Mesothelial cell of epicardium (in vitro differentiated cells): ENCODE results near the gene TMEM87B. TPM values are rescaled to one million over a fixed set of nuclear protein-coding genes. Genes with fewer than 3 reads are reported as not detected.

Experiments used
- DNase-seq, 2 experiments: peaks; one replicate each; pipeline ENCODE4 v3.0.0; 2021; ENCODE audit warnings: low spot score in 2 of 2; ENCODE audit not compliant: unreplicated experiment in 2 of 2
- H3K27ac Mint-ChIP-seq: 2 replicates; pipeline ENCODE4 v1.8.0; 2021; ENCODE audit warnings: mixed read lengths
- H3K27me3 Mint-ChIP-seq: 2 replicates; pipeline ENCODE4 v1.8.0; 2021; ENCODE audit warnings: low read depth, mixed read lengths
- H3K36me3 Mint-ChIP-seq: 2 replicates; pipeline ENCODE4 v1.8.0; 2021; ENCODE audit warnings: mixed read lengths
- H3K4me1 Mint-ChIP-seq: 2 replicates; pipeline ENCODE4 v1.8.0; 2021; ENCODE audit warnings: mixed read lengths
- H3K4me3 Mint-ChIP-seq: 2 replicates; pipeline ENCODE4 v1.8.0; 2021; ENCODE audit warnings: mild to moderate bottlenecking, moderate library complexity, mixed read lengths
- H3K9me3 Mint-ChIP-seq: 2 replicates; pipeline ENCODE4 v1.8.0; 2021; ENCODE audit warnings: mixed read lengths
- total RNA-seq: library from RNA; stranded (reverse); gene quantifications from 3 replicates; pipeline ENCODE4 v1.2.1, GENCODE V29; 2021
- TF ChIP-seq, protein P1 (sequence below): fragments of 200-600 bp; sonication (generic); IDR thresholded peaks from one replicate; pipeline ENCODE4 v1.5.0; 2021; ENCODE audit warnings: antibody characterized with exemption; ENCODE audit not compliant: unreplicated experiment

The TMEM87B gene
- 19.4 to 22.8 TPM (median 20.0 TPM) in 3 replicates for total RNA-seq

DNA sequence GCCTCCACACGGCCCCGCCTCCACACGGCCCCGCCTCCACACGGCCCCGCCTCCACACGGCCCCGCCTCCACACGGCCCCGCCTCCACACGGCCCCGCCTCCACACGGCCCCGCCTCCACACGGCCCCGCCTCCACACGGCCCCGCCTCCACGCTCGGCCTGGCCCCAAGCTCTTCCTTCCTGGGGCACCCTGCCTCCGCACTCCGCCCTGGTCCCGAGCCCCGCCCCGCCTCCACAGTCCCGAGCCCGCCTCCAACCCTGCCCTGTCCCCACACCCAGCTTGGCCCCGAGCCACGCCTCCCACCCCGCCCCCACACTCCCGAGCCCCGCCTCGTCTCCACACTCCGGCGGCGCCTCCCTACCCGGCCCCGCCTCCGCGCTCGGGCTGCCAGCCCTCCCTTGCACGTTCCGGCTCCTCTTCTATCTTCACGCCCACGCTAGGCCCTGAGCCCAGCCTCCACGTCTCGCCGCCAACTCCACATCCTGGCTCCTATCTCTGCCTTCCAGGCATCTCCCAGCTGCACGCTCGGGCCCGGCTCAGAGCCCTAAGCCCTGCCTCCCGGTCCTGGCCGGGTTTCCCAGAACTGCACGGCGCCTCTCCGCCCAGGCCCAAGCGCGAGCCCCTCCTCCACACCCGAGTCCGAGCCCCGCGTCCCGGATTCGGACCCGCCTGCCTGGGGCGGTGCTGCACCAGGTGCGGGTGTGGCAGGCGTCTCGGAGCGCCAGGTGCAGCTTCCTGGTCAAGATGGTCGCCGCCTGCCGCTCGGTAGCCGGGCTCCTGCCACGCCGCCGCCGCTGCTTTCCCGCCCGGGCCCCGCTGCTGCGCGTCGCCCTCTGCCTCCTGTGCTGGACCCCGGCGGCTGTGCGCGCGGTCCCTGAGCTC lies at the start of gene TMEM87B:
Gene TMEM87B (plus strand): TSS at position 423 of the 883 bp plus-strand sequence. CDS start 323 bp downstream, at position 746.
- peak; percentile 98 to 99 for DNase-seq
- Mint-ChIP-seq H3K36me3 (peaks cover 14% of the 10 kb centered on the region), H3K4me3 (peak within 1 kb of the TSS; percentile 97), H3K4me1 (peaks cover 38% of the 10 kb centered on the region), H3K27me3 (no peaks in the 10 kb centered on the region), H3K9me3 (no peaks in the 10 kb centered on the region), H3K27ac (peak within 1 kb of the TSS; percentile 99)
- TF ChIP-seq, protein P1, sequence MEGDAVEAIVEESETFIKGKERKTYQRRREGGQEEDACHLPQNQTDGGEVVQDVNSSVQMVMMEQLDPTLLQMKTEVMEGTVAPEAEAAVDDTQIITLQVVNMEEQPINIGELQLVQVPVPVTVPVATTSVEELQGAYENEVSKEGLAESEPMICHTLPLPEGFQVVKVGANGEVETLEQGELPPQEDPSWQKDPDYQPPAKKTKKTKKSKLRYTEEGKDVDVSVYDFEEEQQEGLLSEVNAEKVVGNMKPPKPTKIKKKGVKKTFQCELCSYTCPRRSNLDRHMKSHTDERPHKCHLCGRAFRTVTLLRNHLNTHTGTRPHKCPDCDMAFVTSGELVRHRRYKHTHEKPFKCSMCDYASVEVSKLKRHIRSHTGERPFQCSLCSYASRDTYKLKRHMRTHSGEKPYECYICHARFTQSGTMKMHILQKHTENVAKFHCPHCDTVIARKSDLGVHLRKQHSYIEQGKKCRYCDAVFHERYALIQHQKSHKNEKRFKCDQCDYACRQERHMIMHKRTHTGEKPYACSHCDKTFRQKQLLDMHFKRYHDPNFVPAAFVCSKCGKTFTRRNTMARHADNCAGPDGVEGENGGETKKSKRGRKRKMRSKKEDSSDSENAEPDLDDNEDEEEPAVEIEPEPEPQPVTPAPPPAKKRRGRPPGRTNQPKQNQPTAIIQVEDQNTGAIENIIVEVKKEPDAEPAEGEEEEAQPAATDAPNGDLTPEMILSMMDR, result no peak

- TF ChIP-seq, protein P1, result no peak
- Mint-ChIP-seq H3K4me3 (no peak overlapping the region), H3K36me3 (peaks cover 35% of the 10 kb centered on the region), H3K27me3 (no peaks in the 10 kb centered on the region), H3K27ac (no peak overlapping the region), H3K4me1 (peaks cover 8% of the 10 kb centered on the region), H3K9me3 (no peaks in the 10 kb centered on the region)
- no peak for DNase-seq
Measured at GRCh38 chr2:112005406-112006075, 49.5 kb upstream of the TMEM87B start.

DNA sequence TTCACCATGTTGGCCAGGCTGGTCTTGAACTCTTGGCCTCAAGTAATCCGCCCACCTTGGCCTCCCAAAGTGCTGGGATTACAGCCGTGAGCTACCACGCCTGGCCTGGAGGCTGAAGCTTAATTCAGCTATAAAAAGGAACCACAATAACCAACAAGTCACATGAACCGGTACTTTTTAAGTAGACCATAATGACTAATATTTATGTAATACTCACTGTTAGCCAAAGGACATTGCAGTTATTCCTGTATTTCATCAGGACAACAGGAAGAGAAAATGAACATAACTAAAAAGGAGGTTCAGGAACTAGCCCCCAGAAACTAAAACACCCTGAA lies 49.0 kb upstream of the TMEM87B start:
- DNase-seq, result no peak
- Mint-ChIP-seq H3K27me3 (no peaks in the 10 kb centered on the region), H3K36me3 (peaks cover 33% of the 10 kb centered on the region), H3K4me1 (peaks cover 5% of the 10 kb centered on the region), H3K4me3 (no peak overlapping the region), H3K27ac (no peak overlapping the region), H3K9me3 (no peaks in the 10 kb centered on the region)
- TF ChIP-seq, protein P1, result no peak

DNA sequence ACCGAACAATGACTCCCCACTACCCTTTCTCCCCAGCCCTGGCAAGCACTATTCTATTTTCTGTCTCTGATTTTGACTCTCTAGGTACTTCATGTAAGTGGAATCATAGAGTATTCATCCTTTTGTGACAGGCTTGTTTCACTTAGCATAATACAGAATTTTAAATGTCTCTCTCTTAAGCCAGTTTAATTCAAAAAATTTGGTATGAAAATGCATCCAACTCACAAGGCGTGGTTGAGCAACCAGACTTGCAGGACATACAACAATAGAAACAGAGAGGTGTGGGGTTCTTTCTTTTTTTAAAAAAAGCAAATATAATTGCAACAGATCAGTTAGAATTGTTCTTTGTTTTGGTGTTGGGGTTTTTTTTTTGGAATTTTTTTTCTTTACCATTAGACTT lies 47.6 kb upstream of the TMEM87B start:
- Mint-ChIP-seq H3K4me3 (no peak overlapping the region), H3K27ac (no peak overlapping the region), H3K4me1 (no peaks in the 10 kb centered on the region), H3K9me3 (no peaks in the 10 kb centered on the region), H3K27me3 (no peaks in the 10 kb centered on the region), H3K36me3 (peaks cover 36% of the 10 kb centered on the region)
- TF ChIP-seq, protein P1, result no peak
- DNase-seq, result no peak

DNA sequence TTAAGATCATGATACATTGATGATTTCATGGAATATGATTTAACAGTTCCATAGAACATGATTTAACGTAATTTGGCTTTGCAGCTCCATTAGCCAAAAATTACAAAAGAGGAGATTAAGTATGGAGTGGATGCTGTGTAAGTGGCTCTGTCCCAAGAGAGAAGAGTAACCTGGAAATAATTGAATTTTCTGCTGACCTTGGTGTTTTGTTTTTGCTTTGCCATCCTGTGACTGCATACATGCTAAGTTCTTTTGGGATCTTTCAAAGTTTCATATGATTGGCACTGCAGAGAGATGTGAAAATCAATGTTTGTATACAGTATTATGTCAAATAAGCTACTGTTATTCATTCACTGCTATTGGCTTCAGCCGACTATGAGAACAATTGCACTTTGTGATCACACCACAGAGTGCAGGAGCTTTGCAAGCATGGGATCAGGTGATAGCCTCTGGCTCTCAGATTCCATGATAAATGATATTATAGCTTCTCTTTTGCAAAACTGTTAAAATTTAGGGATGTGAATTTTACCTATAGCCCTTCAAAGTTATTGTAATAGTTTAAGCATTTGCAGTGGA lies 46.1 kb upstream of the TMEM87B start:
- Mint-ChIP-seq H3K27ac (no peak overlapping the region), H3K9me3 (no peaks in the 10 kb centered on the region), H3K4me3 (no peak overlapping the region), H3K4me1 (no peaks in the 10 kb centered on the region), H3K36me3 (peaks cover 34% of the 10 kb centered on the region), H3K27me3 (no peaks in the 10 kb centered on the region)
- DNase-seq, result no peak
- TF ChIP-seq, protein P1, result no peak
